ENCODE data around the gene TCL1B. TPM values are rescaled to one million over a fixed set of nuclear protein-coding genes. Genes with fewer than 3 reads are reported as not detected.

TCL1B gene
- total and polyA plus RNA-seq, 2 of the 13 experiments (the other 11 are each of a cell fraction or from before 2014, with no cell fraction given), result not detected

- TF ChIP-seq NONO (IDR thresholded peaks at IDR 0.05) (no peak), NONO (CRISPR knock-in tag; conservative IDR thresholded peaks at IDR 0.05) (no peak), KDM6A (CRISPR knock-in tag; IDR thresholded peaks at IDR 0.05; ENCODE audit: low read depth) (no peak), AGO2 (optimal IDR thresholded peaks at IDR 0.05; ENCODE audit: low read depth, low read length) (no peak), YY1 (IDR thresholded peaks at IDR 0.05; ENCODE audit: insufficient read depth, insufficient replicate concordance, low read depth, low read length) (no peak)
Measured at GRCh38 chr14:95733212-95733611, 47.0 kb downstream of the TCL1B start (continued).

- CTCF ChIA-PET (ENCODE audit: low intra/inter-chr PET ratio, low total read pairs), result no interaction called here
- no peak overlapping the region for H2AFZ ChIP-seq (ENCODE audit: low read length)
- in situ Hi-C loops (cut with HindIII; ENCODE audit: extremely low pct_ligation_motif_present, low pct_unique_long_range_greater_than_20kb), result no loop called here
Measured at GRCh38 chr14:95739356-95739755, 53.1 kb downstream of the TCL1B start.

GRCh38 chr14:95741038-95741490, 54.8 kb downstream of the TCL1B start:
- Histone ChIP-seq H4K20me1 (ENCODE audit: insufficient read depth, low read length) (no peaks in the 10 kb centered on the region), H3K9me3 (ENCODE audit: low read length) (no peaks in the 10 kb centered on the region), H2AFZ (ENCODE audit: low read length) (no peak overlapping the region), H3K27me3 (ENCODE audit: control insufficient read depth in 1 of 2, insufficient read depth in 2 of 2, low read length in 2 of 2) (no peaks in the 10 kb centered on the region), H3K4me2 (ENCODE audit: low read depth, low read length) (no peak overlapping the region), H3K27ac (ENCODE audit: extremely low read length, insufficient read depth, low read length) (no peak overlapping the region), H3K9ac (ENCODE audit: insufficient read depth, low read depth, low read length) (no peak overlapping the region), H3K36me3 (replicated peaks in 1 of 2; ENCODE audit: control insufficient read depth in 1 of 2, insufficient read depth in 2 of 2, low read length in 2 of 2) (no peaks in the 10 kb centered on the region), H3K79me2 (ENCODE audit: insufficient read depth, low read length) (no peaks in the 10 kb centered on the region), H3K4me3 (replicated peaks in 1 of 3; ENCODE audit: insufficient read depth in 1 of 3, low read depth in 2 of 3, low read length in 3 of 3) (no peak overlapping the region), H3K4me1 (ENCODE audit: insufficient read depth, low read length) (no peaks in the 10 kb centered on the region)
- in situ Hi-C loops (cut with HindIII; ENCODE audit: extremely low pct_ligation_motif_present, low pct_unique_long_range_greater_than_20kb), result no loop called here
- no TSS peak for BruUV-seq (replicated peaks)
- ATAC-seq (no peak), DNase-seq (ENCODE audit: low spot score) (no peak), FAIRE-seq (no peak)
- CTCF ChIA-PET (ENCODE audit: low intra/inter-chr PET ratio, low total read pairs), result no interaction called here
- intact Hi-C loops (cut with micrococcal nuclease; ENCODE audit: unreplicated experiment), result no loop called here
- WGBS (ENCODE audit: low lambda C conversion rate), result 0% methylated on average over 1 of the region's 5 CpGs
- TF ChIP-seq RAD21 (CRISPR knock-in tag; IDR thresholded peaks at IDR 0.05), result no peak
- no peak for TF ChIP-seq ZNF552 (CRISPR knock-in tag; IDR thresholded peaks at IDR 0.05; ENCODE audit: borderline replicate concordance)
- POLR2A ChIA-PET, result no interaction called here

More at GRCh38 chr14:95739356-95739755, 53.1 kb downstream of the TCL1B start:
- no peak for TF ChIP-seq MBD4 (IDR thresholded peaks at IDR 0.05; ENCODE audit: borderline replicate concordance, low read length)
- TF ChIP-seq RBM22 (optimal IDR thresholded peaks at IDR 0.05; ENCODE audit: low read length), result no peak
- no peak for TF ChIP-seq MYC (CRISPR knock-in tag; IDR thresholded peaks at IDR 0.05; ENCODE audit: borderline replicate concordance)
- no peak for TF ChIP-seq TAF1 (CRISPR knock-in tag; IDR thresholded peaks at IDR 0.05)
- TF ChIP-seq ZBTB42 (CRISPR knock-in tag; IDR thresholded peaks at IDR 0.05), result no peak
- no peak for TF ChIP-seq ZNF724P (CRISPR knock-in tag; IDR thresholded peaks at IDR 0.05; ENCODE audit: borderline replicate concordance)
- no peak for TF ChIP-seq ZNF746 (CRISPR knock-in tag; IDR thresholded peaks at IDR 0.05)
- TF ChIP-seq ZNF850 (CRISPR knock-in tag; conservative IDR thresholded peaks at IDR 0.05), result no peak
- no peak for TF ChIP-seq FOXK2 (IDR thresholded peaks at IDR 0.05)
- POLR2A ChIA-PET, result no interaction called here
- Histone ChIP-seq H3K79me2 (ENCODE audit: insufficient read depth, low read length) (no peaks in the 10 kb centered on the region), H3K4me3 (replicated peaks in 1 of 3; ENCODE audit: insufficient read depth in 1 of 3, low read depth in 2 of 3, low read length in 3 of 3) (no peak overlapping the region), H3K9me3 (ENCODE audit: low read length) (no peaks in the 10 kb centered on the region), H3K27me3 (ENCODE audit: control insufficient read depth in 1 of 2, insufficient read depth in 2 of 2, low read length in 2 of 2) (no peaks in the 10 kb centered on the region), H4K20me1 (ENCODE audit: insufficient read depth, low read length) (no peaks in the 10 kb centered on the region), H3K4me2 (ENCODE audit: low read depth, low read length) (no peak overlapping the region), H3K27ac (ENCODE audit: extremely low read length, insufficient read depth, low read length) (no peak overlapping the region), H3K4me1 (ENCODE audit: insufficient read depth, low read length) (no peaks in the 10 kb centered on the region), H3K9ac (ENCODE audit: insufficient read depth, low read depth, low read length) (no peak overlapping the region), H3K36me3 (replicated peaks in 1 of 2; ENCODE audit: control insufficient read depth in 1 of 2, insufficient read depth in 2 of 2, low read length in 2 of 2) (no peaks in the 10 kb centered on the region)
- intact Hi-C loops (cut with micrococcal nuclease; ENCODE audit: unreplicated experiment), result no loop called here
- DNase-seq (ENCODE audit: low spot score), result no peak
- 0% methylated on average over 1 of the region's 1 CpG for WGBS (ENCODE audit: low lambda C conversion rate)
- ATAC-seq, result no peak
- no TSS peak for BruUV-seq (replicated peaks)
- no peak for FAIRE-seq
